DND-41 (cell line): ENCODE measurements around the gene REPS1.

Experiments
- ATAC-seq: fragments of 200-7000 bp; cut with Tn5 transposase; 3 replicates; pipeline ENCODE4 v1.9.1; 2021; ENCODE audit warnings: low read depth; ENCODE audit not compliant: insufficient read depth
- DNase-seq: peaks from one replicate; pipeline ENCODE4 v3.0.0-alpha.2; 2020
- H2AFZ ChIP-seq: 2 replicates; pipeline ENCODE4 v1.6.0; 2012; ENCODE audit warnings: low read depth, low read length
- H3K27ac ChIP-seq: 2 replicates; pipeline ENCODE4 v1.5.1; 2012; ENCODE audit warnings: low read length, inconsistent platforms
- H3K27me3 ChIP-seq: fragments of 200-600 bp; sonication (generic); 2 replicates; pipeline ENCODE4 v1.6.0; 2012; ENCODE audit warnings: low read length, mild to moderate bottlenecking, inconsistent platforms; ENCODE audit not compliant: insufficient read depth, poor library complexity
- H3K36me3 ChIP-seq: 2 replicates; pipeline ENCODE4 v1.5.1; 2012; ENCODE audit warnings: low read length, inconsistent platforms; ENCODE audit not compliant: insufficient read depth
- H3K4me1 ChIP-seq: 2 replicates; pipeline ENCODE4 v1.5.1; 2012; ENCODE audit warnings: mild to moderate bottlenecking, low read length; ENCODE audit not compliant: insufficient read depth
- H3K4me2 ChIP-seq: 2 replicates; pipeline ENCODE4 v1.6.0; 2012; ENCODE audit warnings: mild to moderate bottlenecking, moderate library complexity, low read length, inconsistent platforms; ENCODE audit not compliant: insufficient read depth
- H3K4me3 ChIP-seq, 2 experiments: fragments of 200-600 bp in 1 of 2; shearing (Covaris generic) in 1 of 2; 2 replicates each; pipeline ENCODE4 v1.5.1; 2012 to 2016; ENCODE audit warnings: inconsistent platforms in 2 of 2, low read length in 2 of 2, mild to moderate bottlenecking in 2 of 2, low read depth in 1 of 2, moderate library complexity in 1 of 2
- H3K79me2 ChIP-seq: 2 replicates; pipeline ENCODE4 v1.6.0; 2012; ENCODE audit warnings: low read length, inconsistent platforms; ENCODE audit not compliant: insufficient read depth
- H3K9ac ChIP-seq: 2 replicates; pipeline ENCODE4 v1.6.0; 2012; ENCODE audit warnings: low read depth, mild to moderate bottlenecking, inconsistent platforms, low read length, moderate library complexity
- H3K9me3 ChIP-seq: 2 replicates; pipeline ENCODE4 v1.5.1; 2012; ENCODE audit warnings: low read length, moderate library complexity, mild to moderate bottlenecking, inconsistent platforms; ENCODE audit not compliant: insufficient read depth, severe bottlenecking
- H4K20me1 ChIP-seq: 2 replicates; pipeline ENCODE4 v1.6.0; 2012; ENCODE audit warnings: low read length; ENCODE audit not compliant: insufficient read depth
- EZH2 ChIP-seq: IDR thresholded peaks from 3 replicates; pipeline ENCODE4 v1.6.1; 2012; ENCODE audit warnings: borderline replicate concordance, low read depth, mild to moderate bottlenecking, moderate library complexity, low read length, inconsistent platforms; ENCODE audit not compliant: severe bottlenecking
- TF ChIP-seq, protein P1 (sequence below): IDR thresholded peaks from 2 replicates; pipeline ENCODE4 v1.5.1; 2012; ENCODE audit warnings: borderline replicate concordance, low read length, moderate library complexity, mild to moderate bottlenecking; ENCODE audit not compliant: poor library complexity, severe bottlenecking; ENCODE audit errors: extremely low read depth

Gene REPS1

DNA sequence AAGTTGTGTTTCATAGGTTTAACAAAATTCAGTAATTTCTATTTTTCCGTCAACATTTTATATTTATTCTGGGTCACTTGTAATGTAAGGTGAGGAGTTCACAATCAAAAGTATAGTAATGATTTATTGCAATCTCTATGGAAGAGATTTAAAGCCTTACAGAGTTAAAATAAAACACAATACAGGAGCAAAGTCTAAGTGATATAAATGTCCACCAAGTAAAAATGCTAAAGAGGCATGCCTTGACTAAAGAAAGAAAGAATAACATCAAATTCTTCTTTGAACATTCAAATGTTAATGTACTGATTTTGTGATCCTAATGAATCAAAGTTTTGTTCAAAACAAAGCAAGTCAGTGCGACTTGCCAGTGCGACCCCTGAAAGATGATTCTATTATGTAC, 61.5 kb downstream of the REPS1 start:
- no peaks in the 10 kb centered on the region for H3K79me2 ChIP-seq
- H3K4me1 ChIP-seq: no peaks in the 10 kb centered on the region
- no peak overlapping the region for H3K4me3 ChIP-seq
- ATAC-seq (no peak), DNase-seq (no peak)
- no peak overlapping the region for H3K9ac ChIP-seq
- peaks cover 32% of the 10 kb centered on the region; the same call in 1 of the 2 replicates for H3K36me3 ChIP-seq
- no peak overlapping the region for H3K27ac ChIP-seq
- H2AFZ ChIP-seq: no peak overlapping the region
- TF ChIP-seq, protein P1, sequence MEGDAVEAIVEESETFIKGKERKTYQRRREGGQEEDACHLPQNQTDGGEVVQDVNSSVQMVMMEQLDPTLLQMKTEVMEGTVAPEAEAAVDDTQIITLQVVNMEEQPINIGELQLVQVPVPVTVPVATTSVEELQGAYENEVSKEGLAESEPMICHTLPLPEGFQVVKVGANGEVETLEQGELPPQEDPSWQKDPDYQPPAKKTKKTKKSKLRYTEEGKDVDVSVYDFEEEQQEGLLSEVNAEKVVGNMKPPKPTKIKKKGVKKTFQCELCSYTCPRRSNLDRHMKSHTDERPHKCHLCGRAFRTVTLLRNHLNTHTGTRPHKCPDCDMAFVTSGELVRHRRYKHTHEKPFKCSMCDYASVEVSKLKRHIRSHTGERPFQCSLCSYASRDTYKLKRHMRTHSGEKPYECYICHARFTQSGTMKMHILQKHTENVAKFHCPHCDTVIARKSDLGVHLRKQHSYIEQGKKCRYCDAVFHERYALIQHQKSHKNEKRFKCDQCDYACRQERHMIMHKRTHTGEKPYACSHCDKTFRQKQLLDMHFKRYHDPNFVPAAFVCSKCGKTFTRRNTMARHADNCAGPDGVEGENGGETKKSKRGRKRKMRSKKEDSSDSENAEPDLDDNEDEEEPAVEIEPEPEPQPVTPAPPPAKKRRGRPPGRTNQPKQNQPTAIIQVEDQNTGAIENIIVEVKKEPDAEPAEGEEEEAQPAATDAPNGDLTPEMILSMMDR: no peak
- no peak for TF ChIP-seq EZH2
- no peaks in the 10 kb centered on the region for H3K9me3 ChIP-seq
- no peaks in the 10 kb centered on the region for H3K27me3 ChIP-seq
- no peak overlapping the region for H3K4me2 ChIP-seq
- H4K20me1 ChIP-seq: no peaks in the 10 kb centered on the region

DNA sequence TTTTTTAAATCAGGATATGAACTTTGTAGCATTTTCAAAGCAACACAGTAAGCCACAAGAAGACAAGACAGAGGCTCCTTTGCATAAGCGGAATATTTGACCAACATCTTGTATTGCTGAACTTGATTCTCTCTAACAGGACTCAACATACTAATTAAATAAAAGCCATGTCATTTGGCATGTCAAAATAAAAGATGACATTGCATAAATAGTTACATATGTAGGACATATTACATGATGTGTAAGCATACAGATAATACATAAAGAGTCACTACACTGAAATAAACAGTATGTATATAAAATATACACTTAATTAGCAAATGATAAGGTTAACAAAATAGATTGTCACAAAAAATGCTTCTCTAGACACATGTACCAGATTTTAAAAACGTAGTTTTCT, 62.2 kb downstream of the REPS1 start:
- no peaks in the 10 kb centered on the region for H3K27me3 ChIP-seq
- H4K20me1 ChIP-seq: no peaks in the 10 kb centered on the region
- H3K79me2 ChIP-seq: no peaks in the 10 kb centered on the region
- no peak overlapping the region for H3K4me3 ChIP-seq
- no peaks in the 10 kb centered on the region for H3K4me1 ChIP-seq
- TF ChIP-seq EZH2: no peak
- TF ChIP-seq, protein P1: no peak
- no peak overlapping the region for H3K27ac ChIP-seq
- no peaks in the 10 kb centered on the region for H3K9me3 ChIP-seq
- no peak overlapping the region for H2AFZ ChIP-seq
- no peak overlapping the region for H3K9ac ChIP-seq
- H3K4me2 ChIP-seq: no peak overlapping the region
- H3K36me3 ChIP-seq: peaks cover 36% of the 10 kb centered on the region; the same call in 1 of the 2 replicates
- ATAC-seq (no peak), DNase-seq (no peak)

DNA sequence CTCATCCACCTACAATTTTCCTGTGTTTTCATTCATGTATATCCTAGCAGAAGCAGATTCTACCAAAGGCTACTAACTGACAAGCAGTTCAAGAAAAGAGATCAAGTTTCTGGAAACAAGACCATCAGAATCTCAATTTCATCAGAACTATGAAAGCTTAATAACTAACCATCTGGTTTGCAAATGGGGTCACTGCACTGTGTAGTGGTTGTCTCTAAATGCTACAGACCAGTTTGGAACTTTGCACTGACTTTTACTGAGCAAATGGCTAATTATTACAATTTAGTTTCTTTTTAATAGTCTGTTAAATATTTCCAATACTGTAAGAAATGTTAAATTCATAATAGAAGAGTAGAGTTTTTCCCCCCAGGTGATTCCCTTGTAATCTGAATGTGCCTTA, 64.5 kb downstream of the REPS1 start:
- Histone ChIP-seq H3K79me2 (no peaks in the 10 kb centered on the region), H3K9ac (no peak overlapping the region), H3K4me3 (no peak overlapping the region), H3K36me3 (peaks cover 41% of the 10 kb centered on the region), H3K9me3 (no peaks in the 10 kb centered on the region), H3K4me2 (no peak overlapping the region), H3K4me1 (no peaks in the 10 kb centered on the region), H2AFZ (no peak overlapping the region), H3K27ac (no peak overlapping the region), H3K27me3 (no peaks in the 10 kb centered on the region), H4K20me1 (no peaks in the 10 kb centered on the region)
- no peak for TF ChIP-seq EZH2
- TF ChIP-seq, protein P1: no peak
- ATAC-seq (no peak), DNase-seq (no peak)

DNA sequence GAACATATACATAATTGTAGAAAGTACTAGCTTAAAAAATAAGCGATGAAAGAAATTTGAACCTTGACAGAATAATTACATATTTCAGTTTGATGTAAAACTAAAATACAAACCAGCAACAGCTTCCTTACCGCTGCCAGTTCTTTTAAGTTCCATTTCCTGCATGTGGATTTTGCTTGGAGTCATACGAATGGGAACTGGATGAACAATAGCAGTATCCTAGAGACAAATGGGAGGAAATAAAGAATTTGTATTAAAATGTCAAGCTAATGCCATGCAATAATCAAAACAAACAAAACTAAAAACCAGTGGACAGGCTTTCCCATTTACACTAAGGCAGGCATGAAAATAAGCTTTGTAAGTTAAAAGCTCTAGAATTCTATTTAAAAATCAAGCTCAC, 67.1 kb downstream of the REPS1 start:
- TF ChIP-seq, protein P1: no peak
- TF ChIP-seq EZH2: no peak

More for the DNA sequence above, 67.1 kb downstream of the REPS1 start:
- no peak overlapping the region for H2AFZ ChIP-seq
- no peaks in the 10 kb centered on the region for H3K79me2 ChIP-seq
- H3K4me3 ChIP-seq: no peak overlapping the region
- H3K4me2 ChIP-seq: no peak overlapping the region
- H3K9ac ChIP-seq: no peak overlapping the region
- DNase-seq: no peak
- H3K36me3 ChIP-seq: peaks cover 54% of the 10 kb centered on the region
- ATAC-seq: no peak
- H3K27ac ChIP-seq: no peak overlapping the region
- H3K4me1 ChIP-seq: no peaks in the 10 kb centered on the region
- H3K9me3 ChIP-seq: no peaks in the 10 kb centered on the region
- H3K27me3 ChIP-seq: no peaks in the 10 kb centered on the region
- no peaks in the 10 kb centered on the region for H4K20me1 ChIP-seq
